ENCODE measurements around the gene SNRPD3.
A peak's percentile ranks its signal among the peaks of the same experiment; 100 is the strongest.

SNRPD3 gene

DNA sequence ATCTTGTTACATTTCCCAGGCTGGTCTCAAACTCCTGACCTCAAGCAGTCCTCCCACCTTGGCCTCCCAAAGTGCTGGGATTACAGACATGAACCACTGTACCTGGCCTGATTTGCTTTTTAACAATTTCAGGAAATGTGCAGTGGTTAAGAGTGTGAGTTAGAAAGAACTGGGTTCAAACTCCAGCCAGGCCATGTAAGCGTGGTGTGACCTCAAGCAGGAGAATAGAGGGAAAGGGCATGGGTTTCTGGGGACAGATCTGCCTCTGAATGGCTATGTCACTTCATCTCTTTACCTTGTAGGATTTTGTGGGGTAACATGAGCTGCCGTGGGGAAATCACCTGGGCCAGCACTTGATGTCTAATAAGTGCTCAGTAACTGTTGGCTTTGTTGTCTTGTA, 9.3 kb downstream of the SNRPD3 start:
- peaks cover 23 to 44% of the 10 kb centered on the region in 2 donors for H3K4me1 Mint-ChIP-seq (ENCODE audit: low read depth in 2 of 2)
- DNase-seq, result no peak
- no peaks in the 10 kb centered on the region for H3K9me3 Mint-ChIP-seq
- H3K4me3 Mint-ChIP-seq, result no peak overlapping the region
- H3K27me3 Mint-ChIP-seq, result no peaks in the 10 kb centered on the region
- peaks cover 72% of the 10 kb centered on the region for H3K36me3 Mint-ChIP-seq (ENCODE audit: insufficient read depth)
- H3K27ac Mint-ChIP-seq, result peak overlapping the region; percentile 49 to 77
- no peak for ATAC-seq (replicated peaks)

DNA sequence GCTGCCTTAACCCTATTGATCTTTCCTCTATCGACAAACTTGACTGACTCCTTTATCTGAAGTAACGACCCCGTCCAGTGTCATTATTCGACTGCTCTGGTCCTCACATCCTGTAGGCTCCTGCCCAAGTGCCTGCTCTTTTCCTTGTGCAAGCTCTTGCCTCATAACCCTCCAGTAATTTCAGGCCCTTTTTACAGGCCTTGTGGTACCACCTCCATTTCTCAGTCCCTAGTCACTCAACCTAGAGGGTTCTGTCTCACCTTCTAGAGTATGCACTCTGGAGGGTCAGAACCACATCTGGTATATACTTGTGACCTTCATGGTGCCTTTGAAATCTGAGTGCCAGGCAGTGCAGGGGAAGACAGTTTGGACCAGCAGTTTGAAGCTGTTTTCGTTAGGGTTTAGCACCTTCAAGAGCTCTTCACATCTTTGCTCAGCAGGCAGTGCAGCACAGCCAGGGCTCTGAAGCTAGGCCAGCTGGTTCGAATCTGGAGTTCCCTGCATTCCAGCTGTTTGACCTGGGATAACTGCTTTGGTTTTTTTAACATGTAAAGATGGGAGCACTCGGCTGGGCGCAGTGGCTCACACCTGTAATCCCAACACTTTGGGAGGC, 11.2 kb downstream of the SNRPD3 start:
- peaks cover 71% of the 10 kb centered on the region for H3K36me3 Mint-ChIP-seq (ENCODE audit: insufficient read depth)
- ATAC-seq (replicated peaks) (no peak), DNase-seq (no peak)
- peaks cover 21 to 34% of the 10 kb centered on the region in 2 donors for H3K4me1 Mint-ChIP-seq (ENCODE audit: low read depth in 2 of 2)
- no peak overlapping the region for H3K4me3 Mint-ChIP-seq
- H3K27ac Mint-ChIP-seq, result peak overlapping the region in 1 of 2 donors; percentile 57
- H3K9me3 Mint-ChIP-seq, result no peaks in the 10 kb centered on the region
- H3K27me3 Mint-ChIP-seq, result no peaks in the 10 kb centered on the region

DNA sequence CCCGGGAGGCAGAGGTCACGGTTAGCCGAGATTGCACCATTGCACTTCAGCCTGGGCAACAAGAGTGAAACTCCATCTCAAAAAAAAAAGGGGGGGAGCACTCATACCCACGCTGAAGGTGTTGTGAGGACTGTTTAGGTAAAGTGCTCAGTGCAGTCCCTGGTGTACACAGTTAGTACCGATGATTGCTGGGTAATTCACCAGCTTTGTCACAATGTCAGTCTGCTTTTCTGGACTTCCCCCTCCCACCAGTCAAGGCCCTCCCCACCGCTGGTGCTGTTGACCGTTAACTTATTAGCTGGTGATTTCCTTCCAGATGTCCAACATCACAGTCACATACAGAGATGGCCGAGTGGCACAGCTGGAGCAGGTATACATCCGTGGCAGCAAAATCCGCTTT, 11.9 kb downstream of the SNRPD3 start:
- H3K9me3 Mint-ChIP-seq, result no peaks in the 10 kb centered on the region
- no peak for DNase-seq
- H3K27ac Mint-ChIP-seq, result peak overlapping the region in 1 of 2 donors; percentile 57
- no peaks in the 10 kb centered on the region for H3K27me3 Mint-ChIP-seq
- no peak overlapping the region for H3K4me3 Mint-ChIP-seq
- no peak for ATAC-seq (replicated peaks)
- peaks cover 71% of the 10 kb centered on the region for H3K36me3 Mint-ChIP-seq (ENCODE audit: insufficient read depth)
- H3K4me1 Mint-ChIP-seq (ENCODE audit: low read depth in 2 of 2), result peaks cover 21 to 34% of the 10 kb centered on the region in 2 donors

DNA sequence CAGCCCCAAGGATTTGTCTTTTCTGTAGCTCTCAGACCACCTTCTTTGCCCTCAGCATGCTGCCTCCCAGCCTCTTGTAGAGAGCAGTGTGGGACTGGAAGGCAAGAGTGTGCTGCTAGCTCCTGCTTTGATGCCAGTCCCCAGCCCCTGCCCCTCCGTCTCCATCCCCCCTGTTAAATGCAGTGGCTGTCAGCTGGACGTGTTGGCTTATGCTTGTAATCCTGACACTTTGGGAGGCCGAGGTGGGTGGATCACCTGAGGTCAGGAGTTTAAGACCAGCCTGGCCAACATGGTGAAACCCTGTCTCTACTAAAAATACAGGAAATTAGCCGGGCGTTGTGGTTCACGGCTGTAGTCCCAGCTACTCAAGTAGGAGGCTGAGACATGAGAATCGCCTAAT, 15.5 kb downstream of the SNRPD3 start:
- no peak for DNase-seq
- Mint-ChIP-seq H3K9me3 (no peaks in the 10 kb centered on the region), H3K27ac (peak overlapping the region in 1 of 2 donors; percentile 19), H3K27me3 (no peaks in the 10 kb centered on the region), H3K36me3 (ENCODE audit: insufficient read depth) (peaks cover 90% of the 10 kb centered on the region), H3K4me1 (ENCODE audit: low read depth in 2 of 2) (peaks cover 6 to 11% of the 10 kb centered on the region in 2 donors), H3K4me3 (no peak overlapping the region)
- no peak for ATAC-seq (replicated peaks)

DNA sequence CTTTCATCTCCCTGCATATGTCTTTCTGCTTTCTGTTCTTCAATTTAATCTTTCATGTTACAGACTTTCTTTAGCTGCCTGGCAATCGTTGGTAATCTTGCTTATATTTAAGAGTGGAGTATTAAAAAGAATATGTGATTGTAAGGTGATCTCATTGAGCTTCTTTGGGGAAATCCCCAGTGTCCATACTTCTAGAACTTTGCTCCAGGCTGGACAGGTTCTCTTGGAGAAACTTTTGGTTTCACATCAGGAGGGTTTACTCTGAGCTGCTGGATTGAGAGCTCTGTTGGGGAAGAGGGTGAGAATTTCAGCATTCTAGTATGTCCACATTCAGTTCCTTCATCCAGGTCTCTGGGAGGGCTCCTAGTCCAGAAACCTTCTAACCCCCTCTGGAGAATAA, 21.0 kb downstream of the SNRPD3 start:
- H3K4me1 Mint-ChIP-seq (ENCODE audit: low read depth in 2 of 2), result peaks cover 0 to 2% of the 10 kb centered on the region in 2 donors
- H3K27me3 Mint-ChIP-seq, result no peaks in the 10 kb centered on the region
- H3K36me3 Mint-ChIP-seq (ENCODE audit: insufficient read depth), result peaks cover 44% of the 10 kb centered on the region
- ATAC-seq (replicated peaks) (no peak), DNase-seq (no peak)
- no peak overlapping the region for H3K4me3 Mint-ChIP-seq
- no peaks in the 10 kb centered on the region for H3K9me3 Mint-ChIP-seq
- peak overlapping the region; percentile 9 to 44 for H3K27ac Mint-ChIP-seq

DNA sequence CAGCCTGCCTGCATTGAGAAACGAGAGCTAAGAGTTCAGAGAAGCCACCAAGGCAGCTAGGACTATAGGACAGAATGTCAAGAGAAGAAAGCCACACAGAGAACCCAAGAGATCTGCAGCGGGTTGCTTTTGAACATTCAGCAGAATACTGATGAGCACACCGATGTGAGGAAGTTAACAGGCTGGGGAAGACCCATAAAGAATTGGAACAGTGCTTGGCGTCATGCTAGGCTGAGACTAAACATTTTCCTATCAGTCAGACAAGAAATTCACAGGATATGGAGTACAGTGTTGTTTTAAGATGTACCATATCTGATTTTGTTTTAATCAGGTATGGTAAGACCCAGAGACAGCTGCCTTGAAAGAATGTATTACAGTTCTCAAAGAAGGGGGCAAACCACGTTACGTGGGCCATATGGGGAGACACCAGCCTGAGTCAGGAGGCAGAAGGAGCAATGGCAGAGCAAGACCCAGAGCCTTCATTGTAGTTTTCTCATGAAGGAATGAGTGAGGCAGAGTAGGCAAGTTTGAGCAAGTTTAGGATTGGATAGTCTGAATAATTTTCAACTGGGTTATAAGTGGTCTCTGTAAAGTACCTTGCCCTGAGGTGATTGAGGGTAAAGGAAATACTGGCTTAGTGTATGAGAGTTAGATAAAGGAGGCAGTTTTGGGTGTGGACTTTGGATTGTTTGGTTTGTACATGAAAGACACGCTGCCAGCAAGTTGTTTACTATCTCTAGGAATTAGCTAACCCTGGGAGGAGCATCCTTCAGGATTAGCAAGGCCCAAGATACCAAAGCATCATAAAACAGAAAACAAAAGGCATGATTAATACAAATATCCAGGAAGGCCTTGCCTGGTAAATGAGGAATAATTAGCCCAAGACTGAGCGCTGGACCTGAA, 22.8 kb downstream of the SNRPD3 start:
- ATAC-seq (replicated peaks) (no peak), DNase-seq (no peak)
- H3K27ac Mint-ChIP-seq, result peak overlapping the region; percentile 44 to 60
- H3K36me3 Mint-ChIP-seq (ENCODE audit: insufficient read depth), result peaks cover 25% of the 10 kb centered on the region
- H3K27me3 Mint-ChIP-seq, result no peaks in the 10 kb centered on the region
- peaks cover 0 to 2% of the 10 kb centered on the region in 2 donors for H3K4me1 Mint-ChIP-seq (ENCODE audit: low read depth in 2 of 2)
- no peak overlapping the region for H3K4me3 Mint-ChIP-seq
- H3K9me3 Mint-ChIP-seq, result no peaks in the 10 kb centered on the region

DNA sequence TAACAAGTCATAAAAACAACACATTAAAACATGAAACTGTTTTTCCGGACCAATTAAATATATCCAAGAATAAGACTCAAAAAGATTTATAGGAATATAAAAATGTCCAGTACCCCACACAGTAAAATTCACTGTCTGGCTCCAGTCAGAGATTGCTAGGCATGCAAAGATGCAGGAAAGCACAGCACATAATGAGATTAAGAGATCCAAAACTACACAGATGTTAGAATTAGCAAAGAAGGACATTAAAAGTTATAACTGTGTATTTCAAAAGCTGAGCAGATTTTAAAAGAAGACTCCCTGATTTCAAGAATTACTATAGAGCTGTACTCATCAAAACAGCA, 23.4 kb downstream of the SNRPD3 start:
- no peak for ATAC-seq (replicated peaks)
- Mint-ChIP-seq H3K27me3 (no peaks in the 10 kb centered on the region), H3K9me3 (no peaks in the 10 kb centered on the region), H3K27ac (no peak overlapping the region), H3K4me1 (ENCODE audit: low read depth in 2 of 2) (peaks cover 0 to 2% of the 10 kb centered on the region in 2 donors), H3K36me3 (ENCODE audit: insufficient read depth) (peaks cover 24% of the 10 kb centered on the region), H3K4me3 (no peak overlapping the region)
- DNase-seq, result no peak

DNA sequence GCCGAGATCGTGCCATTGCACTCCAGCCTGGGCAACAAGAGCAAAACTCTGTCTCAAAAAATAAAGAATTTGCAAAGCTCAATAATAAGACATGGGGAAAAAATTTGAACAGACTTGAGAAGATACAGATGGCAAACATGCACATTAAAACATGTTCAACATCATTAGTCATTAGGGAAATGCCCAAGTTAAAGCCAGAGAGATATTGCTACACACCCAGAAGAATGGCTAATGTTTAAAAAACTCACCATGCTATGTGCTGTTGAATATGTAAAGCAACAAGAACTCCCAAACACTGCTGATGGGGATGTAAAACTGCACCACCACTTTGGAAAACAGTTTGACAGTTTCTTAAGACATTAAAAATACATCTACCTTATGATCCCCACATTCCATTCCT, 24.5 kb downstream of the SNRPD3 start:
- H3K4me3 Mint-ChIP-seq, result no peak overlapping the region
- H3K27me3 Mint-ChIP-seq, result no peaks in the 10 kb centered on the region
- peaks cover 14% of the 10 kb centered on the region for H3K36me3 Mint-ChIP-seq (ENCODE audit: insufficient read depth)
- H3K4me1 Mint-ChIP-seq (ENCODE audit: low read depth in 2 of 2), result peaks cover 0 to 2% of the 10 kb centered on the region in 2 donors
- no peaks in the 10 kb centered on the region for H3K9me3 Mint-ChIP-seq
- DNase-seq (no peak), ATAC-seq (replicated peaks) (no peak)
- no peak overlapping the region for H3K27ac Mint-ChIP-seq

DNA sequence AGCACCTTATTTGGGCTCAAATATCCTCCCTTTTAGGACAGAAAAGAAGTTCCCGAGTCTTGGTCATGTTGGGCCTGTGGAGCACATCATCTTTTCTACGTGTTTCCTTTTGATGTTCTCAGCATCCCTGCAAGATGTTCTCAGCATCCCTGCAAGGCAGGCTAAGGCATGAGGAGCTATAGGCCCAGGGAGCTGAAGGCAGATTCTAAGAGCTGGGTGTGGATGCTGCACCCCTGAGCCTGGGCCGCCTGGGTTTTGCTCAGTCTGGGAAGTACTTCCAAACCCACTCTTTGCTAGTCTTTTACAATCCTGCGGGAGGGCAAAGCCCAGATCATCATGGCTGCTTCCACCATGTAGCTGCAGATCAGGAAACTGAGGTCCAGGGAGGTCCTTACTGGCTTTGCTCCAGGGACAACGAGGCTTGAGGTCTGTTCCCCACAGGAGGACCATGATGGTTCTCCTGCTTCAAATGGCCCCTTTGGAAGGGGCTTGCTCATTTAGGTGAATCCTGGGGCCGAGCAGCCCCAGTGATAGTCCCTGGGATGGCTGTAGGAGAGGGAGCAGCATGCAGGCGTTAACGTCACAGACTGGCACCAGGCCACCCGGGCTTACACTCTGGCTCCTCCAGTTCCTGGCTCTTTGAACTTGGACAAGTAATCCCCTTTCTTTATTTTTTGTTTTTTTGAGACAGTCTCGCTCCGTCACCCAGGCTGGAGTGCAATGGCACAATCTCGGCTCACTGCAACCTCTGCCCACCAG, 26.4 kb downstream of the SNRPD3 start:
- H3K27ac Mint-ChIP-seq, result no peak overlapping the region
- no peak for ATAC-seq (replicated peaks)
- DNase-seq, result no peak
- H3K36me3 Mint-ChIP-seq (ENCODE audit: insufficient read depth), result no peaks in the 10 kb centered on the region
- H3K27me3 Mint-ChIP-seq, result no peaks in the 10 kb centered on the region
- H3K9me3 Mint-ChIP-seq, result no peaks in the 10 kb centered on the region
- H3K4me1 Mint-ChIP-seq (ENCODE audit: low read depth in 2 of 2), result peaks cover 0 to 2% of the 10 kb centered on the region in 2 donors
- H3K4me3 Mint-ChIP-seq, result no peak overlapping the region

DNA sequence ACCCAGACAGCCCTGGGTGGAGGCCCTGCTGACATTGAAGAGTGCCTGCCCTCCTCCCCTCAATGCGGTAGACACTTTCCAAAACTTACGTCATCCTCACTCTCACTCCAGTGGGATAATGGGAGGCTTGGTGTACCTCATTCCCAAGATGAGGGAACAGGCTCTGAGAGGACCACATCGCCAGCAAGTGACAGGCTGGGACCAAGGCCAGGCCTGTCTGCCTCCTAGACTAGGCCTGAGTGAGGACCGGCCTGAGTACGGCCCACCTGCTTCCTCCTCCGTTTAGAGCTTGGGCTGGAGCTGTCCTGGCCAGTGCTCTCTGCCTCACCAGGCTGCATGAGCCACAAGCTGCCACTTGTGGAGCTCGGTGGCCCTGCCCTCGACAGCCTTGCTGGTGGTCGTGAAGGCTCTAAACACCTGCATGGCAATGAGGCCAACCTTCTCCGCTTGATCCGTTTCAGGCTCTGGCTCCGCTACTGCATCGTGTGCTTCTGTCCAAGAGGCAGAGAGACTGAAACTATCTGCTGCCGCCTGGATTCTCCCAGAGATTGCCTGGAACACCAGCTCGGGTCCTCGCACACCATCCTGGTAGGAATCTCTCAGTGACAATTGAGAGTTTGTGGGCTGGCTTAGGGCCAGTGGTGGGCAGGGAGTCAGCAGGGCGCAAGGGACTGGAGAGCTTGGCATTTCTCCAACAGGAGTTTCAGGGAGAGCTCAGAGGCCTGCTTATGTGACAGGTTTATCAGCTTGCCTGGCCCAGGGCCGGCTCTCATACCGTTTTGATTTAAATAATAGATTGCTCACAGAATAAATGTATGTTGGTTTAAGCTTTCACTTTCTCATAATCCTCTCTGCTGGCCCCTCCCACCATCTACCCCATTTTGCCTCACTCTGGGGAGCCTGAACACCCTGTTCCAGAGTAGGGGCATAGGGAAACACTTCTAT, 27.7 kb downstream of the SNRPD3 start:
- ATAC-seq (replicated peaks) (no peak), DNase-seq (no peak)
- H3K27ac Mint-ChIP-seq, result no peak overlapping the region
- no peaks in the 10 kb centered on the region for H3K27me3 Mint-ChIP-seq
- H3K36me3 Mint-ChIP-seq (ENCODE audit: insufficient read depth), result no peaks in the 10 kb centered on the region
- H3K4me3 Mint-ChIP-seq, result no peak overlapping the region
- no peaks in the 10 kb centered on the region for H3K9me3 Mint-ChIP-seq
- H3K4me1 Mint-ChIP-seq (ENCODE audit: low read depth in 2 of 2), result peaks cover 0 to 1% of the 10 kb centered on the region in 2 donors

DNA sequence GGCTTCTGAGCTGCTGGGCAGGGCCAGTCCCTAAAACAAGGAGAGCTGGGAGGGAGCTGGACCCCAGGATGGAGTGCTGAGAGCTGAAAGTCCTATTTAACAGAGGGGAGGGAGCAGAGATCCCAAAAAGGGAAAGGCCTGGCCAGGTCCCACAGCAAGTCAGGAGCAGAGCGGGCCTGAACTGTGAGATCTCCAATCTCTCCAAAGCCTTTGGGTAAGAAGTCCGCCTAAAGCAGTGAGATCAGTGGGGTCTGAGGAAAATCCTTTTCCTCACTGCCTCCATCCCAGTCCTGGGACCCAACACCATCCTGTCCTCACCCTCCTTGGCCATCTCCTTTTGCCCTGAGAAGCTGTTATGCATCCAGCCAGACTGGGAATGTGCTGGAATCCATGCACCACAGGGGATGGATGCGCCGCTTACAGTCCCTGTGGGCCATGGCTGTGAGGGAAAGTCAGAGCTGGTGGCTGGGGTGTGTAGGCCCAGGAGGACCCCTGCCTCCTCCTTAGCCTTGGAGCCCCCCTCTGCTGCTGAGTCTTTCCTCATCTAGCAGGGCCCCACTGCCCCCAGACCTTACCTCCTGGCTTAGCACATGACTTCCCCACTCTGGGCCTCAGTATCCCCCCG, 28.5 kb downstream of the SNRPD3 start:
- H3K4me3 Mint-ChIP-seq, result no peak overlapping the region
- H3K9me3 Mint-ChIP-seq, result no peaks in the 10 kb centered on the region
- ATAC-seq (replicated peaks) (no peak), DNase-seq (no peak)
- H3K27me3 Mint-ChIP-seq, result no peaks in the 10 kb centered on the region
- no peaks in the 10 kb centered on the region for H3K4me1 Mint-ChIP-seq (ENCODE audit: low read depth in 2 of 2)
- no peaks in the 10 kb centered on the region for H3K36me3 Mint-ChIP-seq (ENCODE audit: insufficient read depth)
- no peak overlapping the region for H3K27ac Mint-ChIP-seq

DNA sequence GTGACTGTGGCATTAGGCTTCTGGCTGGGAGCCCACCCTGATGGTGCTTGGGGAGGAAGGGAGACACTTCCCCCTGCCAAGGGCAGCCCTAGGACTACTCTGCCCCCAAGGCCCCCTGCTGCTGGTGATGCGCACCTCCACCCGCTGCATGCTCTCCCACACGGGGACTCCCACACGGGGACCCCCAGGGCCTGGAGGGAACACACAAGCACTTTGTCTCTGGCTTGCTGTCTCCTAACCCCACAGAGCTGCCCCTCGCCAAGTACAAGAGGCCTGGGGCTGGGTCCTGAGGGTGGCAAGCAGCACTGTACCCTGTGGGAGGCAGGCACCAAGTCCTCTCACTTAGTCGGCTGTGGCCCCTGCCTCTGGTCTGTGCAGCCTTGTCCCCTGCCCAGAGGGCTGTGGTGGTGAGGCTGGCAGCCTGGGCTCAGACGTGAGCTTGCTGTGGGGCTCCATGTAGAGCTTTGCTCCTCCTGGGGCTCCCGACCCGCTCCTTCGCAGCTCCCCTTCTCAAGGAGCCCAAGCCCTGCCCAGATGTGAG, 29.1 kb downstream of the SNRPD3 start:
- H3K27ac Mint-ChIP-seq, result no peak overlapping the region
- DNase-seq, result no peak

More for the DNA sequence above, 29.1 kb downstream of the SNRPD3 start:
- Mint-ChIP-seq H3K4me3 (no peak overlapping the region), H3K9me3 (no peaks in the 10 kb centered on the region), H3K36me3 (ENCODE audit: insufficient read depth) (no peaks in the 10 kb centered on the region), H3K27me3 (no peaks in the 10 kb centered on the region), H3K4me1 (ENCODE audit: low read depth in 2 of 2) (no peaks in the 10 kb centered on the region)
- no peak for ATAC-seq (replicated peaks)
